Stimulated activated CD4-positive, alpha-beta T cell treated with anti-CD3 and anti-CD28 coated beads, Interleukin-2, amount 100 ng/mL, for 4 hours (primary cell): ENCODE measurements around the gene ASXL2.
"Not testable (repeated sequence)": the region's sequence is repeated elsewhere in the genome, so short reads cannot be mapped to it uniquely, and the experiment has no call there.

Experiments used
- DNase-seq: peaks from one replicate; pipeline ENCODE4 v3.0.0-alpha.2; 2020; ENCODE audit warnings: low read depth

Gene ASXL2

GRCh38 chr2:25891672-25892071 is 13.4 kb upstream of the ASXL2 start:
- no peak for DNase-seq

- no peak for DNase-seq
Measured at GRCh38 chr2:25887624-25888242, 9.4 kb upstream of the ASXL2 start.

DNA sequence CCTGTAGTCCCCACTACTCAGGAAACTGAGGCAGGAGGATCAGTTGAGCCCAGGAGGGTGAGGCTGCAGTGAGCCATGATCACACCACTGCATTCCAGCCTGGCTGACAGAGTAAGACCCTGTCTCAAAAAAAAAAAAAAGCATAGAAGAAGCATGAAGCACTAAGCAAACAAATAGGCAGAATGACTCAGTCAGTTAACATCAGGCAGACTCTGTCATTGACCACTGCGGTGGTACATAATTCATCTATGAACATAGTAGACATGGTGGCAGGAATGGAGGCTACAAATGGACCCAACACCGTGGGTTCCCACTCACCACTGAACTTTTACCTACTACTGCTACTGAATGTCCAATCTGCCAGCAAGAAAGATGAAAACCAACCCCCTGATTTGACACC is 7.6 kb upstream of the ASXL2 start:
- no peak for DNase-seq

- no peak for DNase-seq
Measured at GRCh38 chr2:25881764-25882163, 3.5 kb upstream of the ASXL2 start.

DNA sequence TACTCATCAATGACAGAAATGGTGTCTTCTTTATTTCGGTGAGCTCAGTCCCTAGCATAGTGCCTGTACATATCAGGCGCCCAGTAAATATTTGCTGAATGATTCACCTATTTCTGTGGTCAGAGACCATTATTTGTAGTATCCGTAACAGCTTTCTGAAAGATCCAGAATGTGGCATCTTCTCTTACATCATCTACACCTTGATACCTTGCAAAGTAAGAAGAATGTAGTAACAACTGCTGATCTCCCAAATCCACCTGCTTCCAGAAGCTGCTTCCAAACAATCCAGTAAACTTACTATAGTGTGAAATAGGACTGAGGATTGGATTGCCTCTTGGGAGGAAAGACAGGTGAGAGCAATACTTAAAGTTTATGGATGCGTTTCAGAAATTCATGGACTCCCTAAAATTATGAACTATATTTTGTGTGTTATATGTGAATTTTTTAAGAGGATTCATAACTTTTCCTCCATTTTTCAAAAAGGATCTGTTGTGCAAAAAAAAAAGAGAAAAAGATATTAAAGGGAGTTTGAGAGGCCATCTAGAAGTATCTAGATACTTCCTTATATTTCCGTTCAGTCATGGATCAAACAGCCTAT is 945 bp upstream of the ASXL2 start:
- no peak for DNase-seq

DNA sequence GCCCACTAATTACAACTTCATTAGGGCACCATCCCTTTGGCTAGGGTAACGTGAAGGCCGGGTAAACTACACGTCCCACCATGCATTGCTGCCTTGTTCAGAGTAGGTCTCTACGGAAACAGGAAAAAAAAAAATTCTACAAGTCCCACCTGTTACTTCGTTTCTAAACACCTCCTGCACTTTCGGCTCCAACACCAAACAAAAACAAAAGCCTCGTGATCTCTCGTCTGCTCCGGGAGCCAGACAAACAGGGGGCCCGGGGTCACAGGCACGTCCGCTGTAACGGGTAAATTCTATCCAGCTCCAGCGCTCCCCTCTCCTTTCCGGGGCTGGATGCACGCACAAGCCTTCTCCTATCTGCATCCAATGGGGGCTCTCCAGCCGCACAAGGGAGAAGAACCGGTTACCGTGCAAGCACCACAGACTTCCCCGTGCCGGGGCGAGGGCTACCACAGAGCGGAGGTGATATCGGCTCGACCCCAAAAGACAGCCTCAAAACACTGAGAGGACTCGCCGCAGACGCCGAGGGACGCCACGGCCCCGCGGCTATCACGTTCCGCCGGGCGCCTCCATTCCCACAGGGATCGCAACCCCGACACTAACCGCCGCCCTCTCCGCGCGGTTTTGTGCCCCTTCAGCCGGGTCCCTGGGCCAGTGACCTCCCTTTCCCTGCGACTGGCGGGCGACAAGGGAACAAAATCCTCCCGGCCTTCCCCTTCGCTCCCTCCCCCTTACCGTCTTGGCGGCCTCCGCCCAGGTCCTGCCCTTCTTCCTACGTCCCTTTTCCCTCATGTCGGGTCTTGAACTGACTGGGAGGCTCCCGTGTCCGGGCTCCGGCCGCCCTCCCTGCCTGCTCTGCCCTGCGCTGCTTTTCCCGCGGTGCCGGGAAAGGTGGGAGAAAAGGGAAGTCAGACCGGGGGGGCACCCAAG is 591 bp downstream of the ASXL2 start:
- DNase-seq, result peak; percentile 46

- no peak for DNase-seq
Measured at GRCh38 chr2:25872134-25872533, 6.2 kb downstream of the ASXL2 start.

DNA sequence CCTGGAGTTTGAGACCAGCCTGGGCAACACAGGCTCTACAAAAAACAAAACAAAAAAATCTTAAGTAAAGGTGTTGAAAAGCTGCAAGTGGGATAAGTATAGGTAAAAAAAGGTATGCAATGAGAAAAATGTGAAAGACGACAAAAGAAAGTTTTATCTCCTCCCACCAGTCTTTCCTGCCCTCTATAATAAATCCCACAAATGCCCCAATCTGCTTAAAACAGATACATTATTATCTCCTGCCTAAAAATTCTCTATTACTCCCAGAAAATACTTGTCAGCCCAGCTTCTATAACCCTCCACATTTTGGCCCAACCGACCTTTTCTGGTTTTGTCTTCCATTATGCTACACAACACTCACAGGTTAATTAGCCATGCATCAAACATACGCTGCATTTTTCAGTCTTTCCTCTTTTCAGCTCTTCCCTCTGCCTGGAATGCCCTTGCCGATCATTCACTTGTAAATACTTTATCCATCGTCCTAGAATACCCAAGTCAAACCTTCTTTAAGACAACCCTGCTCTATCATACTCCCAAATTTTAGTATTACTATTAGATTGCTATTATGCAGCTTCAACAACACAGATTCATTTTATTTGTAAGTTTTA is 10.8 kb downstream of the ASXL2 start:
- no peak for DNase-seq

DNA sequence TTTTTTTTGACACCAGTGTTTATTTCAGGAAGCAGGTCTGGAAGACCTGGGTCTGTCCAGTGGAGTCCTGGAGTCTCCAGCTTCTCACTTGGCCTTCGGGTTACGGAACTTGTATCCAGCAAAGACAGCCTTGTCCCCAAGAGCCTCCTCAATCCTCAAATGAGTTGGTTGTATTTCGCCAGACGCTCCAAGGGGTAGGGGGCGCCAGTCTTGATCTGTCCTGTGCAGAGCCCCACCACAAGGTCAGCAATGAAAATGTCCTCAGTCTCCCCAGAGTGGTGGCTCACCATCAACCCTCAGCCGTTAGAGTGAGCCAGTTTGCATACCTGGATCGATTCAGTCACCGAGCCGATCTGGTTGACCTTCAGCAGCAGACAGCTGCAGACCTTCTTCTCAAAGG is 21.9 kb downstream of the ASXL2 start:
- DNase-seq, result no peak

DNA sequence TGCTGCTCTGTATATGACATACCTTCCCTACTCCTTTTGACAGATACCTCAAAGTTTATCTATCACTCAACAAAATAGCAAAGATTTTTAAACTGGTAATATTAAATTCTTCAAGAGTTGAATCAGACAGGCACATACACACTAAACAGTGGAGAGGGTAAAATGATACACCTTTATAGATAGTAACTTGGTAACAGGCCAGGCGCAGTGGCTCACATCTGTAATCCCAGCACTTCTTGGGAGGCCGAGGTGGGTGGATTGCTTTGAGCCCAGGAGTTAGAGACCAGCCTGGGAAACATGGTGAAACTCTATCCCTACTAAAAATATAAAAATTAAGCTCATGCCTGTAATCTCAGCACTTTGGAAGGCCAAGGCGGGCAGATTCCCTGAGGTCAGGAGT is 23.2 kb downstream of the ASXL2 start:
- DNase-seq, result no peak

GRCh38 chr2:25854613-25855012 is 23.7 kb downstream of the ASXL2 start:
- no peak for DNase-seq

DNA sequence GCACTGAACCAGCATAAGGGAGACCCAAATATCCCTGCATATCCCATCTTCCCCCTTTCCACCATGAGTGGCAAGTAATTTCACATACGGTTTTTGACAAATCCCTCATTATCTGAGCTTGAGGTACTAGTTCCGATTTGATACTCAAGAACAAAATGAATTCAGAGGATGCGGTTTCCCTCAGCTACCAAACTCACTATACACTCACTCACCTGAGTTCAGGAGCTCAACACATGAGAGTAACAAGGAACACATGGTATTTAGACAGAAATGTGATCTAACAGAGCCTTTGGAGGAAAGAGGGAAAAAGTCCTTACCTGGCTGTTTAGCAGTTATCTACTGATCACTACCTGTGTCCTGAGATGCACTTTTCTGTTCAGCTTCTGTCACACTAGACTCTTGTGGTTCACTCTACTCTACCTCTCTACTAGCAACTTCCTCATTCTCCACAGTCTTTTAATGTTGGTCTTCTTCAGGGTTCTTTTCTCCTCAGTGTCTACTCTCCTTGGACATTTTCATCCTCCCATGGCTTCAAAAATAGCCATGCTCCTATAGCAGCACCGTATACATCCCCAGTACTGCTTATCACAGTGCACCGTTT is 25.1 kb downstream of the ASXL2 start:
- DNase-seq, result no peak

GRCh38 chr2:25851740-25852503 is 26.4 kb downstream of the ASXL2 start:
- DNase-seq, result peak; percentile 10

GRCh38 chr2:25850400-25850799 is 27.9 kb downstream of the ASXL2 start:
- not testable (repeated sequence) for DNase-seq

DNA sequence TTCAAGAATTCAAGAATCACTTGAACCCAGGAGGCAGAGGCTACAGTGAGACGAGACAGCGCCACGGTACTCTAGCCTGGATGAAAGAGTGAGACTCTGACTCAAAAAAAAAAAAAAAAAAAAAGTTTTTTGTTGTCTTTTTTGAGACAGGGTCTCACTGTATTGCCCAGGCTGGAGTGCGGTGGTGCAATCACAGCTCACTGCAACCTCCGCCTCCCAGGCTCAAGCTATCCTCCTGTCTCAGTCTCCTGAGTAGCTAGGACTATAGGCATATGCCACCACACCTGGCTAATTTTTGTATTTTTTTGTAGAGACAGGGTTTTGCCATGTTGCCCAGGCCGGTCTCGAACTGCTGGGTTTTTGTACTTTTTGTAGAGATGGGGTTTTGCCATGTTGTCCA is 28.9 kb downstream of the ASXL2 start:
- not testable (repeated sequence) for DNase-seq

DNA sequence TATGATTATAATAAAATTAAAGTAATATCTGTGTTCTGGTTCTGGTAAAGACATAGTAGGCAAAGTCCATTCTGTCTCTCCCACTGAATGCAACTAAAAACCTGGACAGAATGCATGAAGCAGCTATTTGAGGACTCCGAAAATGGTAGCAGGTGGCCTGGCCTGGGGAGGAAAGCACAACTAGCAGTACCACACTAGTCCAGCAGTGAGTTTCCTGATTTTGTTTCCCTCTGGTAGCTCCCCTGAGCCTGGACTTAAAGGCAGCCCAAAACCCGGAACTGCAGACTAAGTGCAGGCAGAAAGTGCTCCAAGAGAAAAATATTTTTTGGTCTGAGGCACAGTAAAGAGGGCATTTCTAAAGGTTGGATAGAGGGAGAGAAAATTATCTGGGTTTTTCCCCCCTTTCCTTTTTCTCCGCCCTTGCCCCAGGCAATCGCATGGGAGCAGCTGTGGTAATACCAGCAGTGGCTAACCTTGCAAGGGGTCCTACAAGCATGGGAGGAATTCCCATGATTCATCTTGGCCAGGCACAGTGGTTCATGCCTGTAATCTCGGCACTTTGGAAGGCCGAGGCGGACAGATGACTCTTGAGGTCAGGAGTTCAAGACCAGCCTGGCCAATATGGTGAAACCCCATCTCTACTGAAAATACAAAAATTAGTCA is 32.3 kb downstream of the ASXL2 start:
- no peak for DNase-seq

GRCh38 chr2:25844089-25844488 is 34.2 kb downstream of the ASXL2 start:
- no peak for DNase-seq

DNA sequence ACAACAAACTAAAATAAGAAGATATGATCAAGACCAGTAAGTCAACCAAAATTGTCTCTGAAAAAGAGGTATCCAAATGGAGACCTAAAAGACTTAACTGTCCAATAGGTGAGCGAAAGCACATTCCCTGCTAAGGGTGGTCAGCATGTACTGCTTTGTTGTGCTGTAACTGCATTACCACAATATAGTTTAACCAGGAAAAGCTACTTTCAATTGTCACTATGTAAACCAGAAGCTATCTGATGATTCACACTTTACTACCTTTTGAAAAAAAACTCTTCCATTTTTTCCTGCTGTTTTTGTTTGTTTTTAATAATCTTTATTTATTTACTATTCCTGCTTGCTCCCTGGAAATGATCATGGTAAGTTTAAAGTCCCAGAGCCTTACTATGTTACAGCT is 36.1 kb downstream of the ASXL2 start:
- DNase-seq, result no peak

DNA sequence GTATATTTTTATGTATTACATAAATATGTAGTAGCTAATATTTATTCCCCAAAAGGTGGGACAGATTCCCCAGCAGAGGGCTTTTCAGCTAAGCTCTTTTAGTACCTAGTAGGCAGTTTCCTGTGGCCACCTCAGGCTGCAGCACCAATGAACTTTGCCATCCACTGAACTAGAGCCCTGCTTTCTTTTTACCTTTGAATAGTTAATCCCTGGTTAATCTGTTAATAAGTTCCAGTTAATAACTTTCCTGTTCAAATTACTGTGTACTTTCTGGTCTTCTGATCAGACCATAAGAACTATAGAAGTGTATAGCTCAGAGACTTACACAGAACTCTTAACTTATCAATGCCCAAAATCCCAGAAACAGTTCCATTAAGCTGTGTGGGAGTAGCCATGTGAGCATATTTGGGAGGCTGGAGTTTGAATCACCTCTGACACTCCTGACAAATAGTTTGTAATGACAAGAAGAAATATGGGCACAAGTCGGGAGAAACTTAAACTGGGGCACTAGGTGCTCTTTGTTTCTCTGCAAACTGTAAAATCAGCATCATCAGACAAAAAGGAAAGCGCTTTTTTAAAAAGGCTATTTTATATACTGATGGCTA is 40.0 kb downstream of the ASXL2 start:
- DNase-seq, result no peak

DNA sequence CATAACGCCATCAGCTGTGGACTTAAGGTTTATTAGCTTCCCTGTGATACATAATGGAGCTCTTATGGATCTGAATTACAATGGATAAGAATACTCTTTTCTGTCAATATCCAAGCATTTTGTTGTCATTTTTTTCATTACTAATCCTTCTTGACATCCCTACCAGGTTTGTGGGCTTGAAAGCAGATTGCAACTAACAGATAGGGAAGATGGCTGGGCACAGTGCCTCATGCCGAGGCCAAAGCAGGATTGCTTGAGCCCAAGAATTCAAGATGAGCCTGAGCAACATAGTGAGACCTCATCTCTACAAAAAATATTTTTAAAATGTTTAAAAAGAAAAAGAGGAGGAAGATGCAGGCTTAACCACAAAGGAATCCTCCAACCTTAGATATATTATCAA is 42.4 kb downstream of the ASXL2 start:
- no peak for DNase-seq

GRCh38 chr2:25833566-25833965 is 44.7 kb downstream of the ASXL2 start:
- DNase-seq, result no peak
